ENCODE data around the gene PPP4R3A. TPM values are rescaled to one million over a fixed set of nuclear protein-coding genes. Genes with fewer than 3 reads are reported as not detected.

Gene PPP4R3A
- total and polyA plus RNA-seq, 10 of the 15 experiments (the other 5 are each of a cell fraction or from before 2014, with no cell fraction given): 19.4 to 97.8 (median 62.9) TPM

DNA sequence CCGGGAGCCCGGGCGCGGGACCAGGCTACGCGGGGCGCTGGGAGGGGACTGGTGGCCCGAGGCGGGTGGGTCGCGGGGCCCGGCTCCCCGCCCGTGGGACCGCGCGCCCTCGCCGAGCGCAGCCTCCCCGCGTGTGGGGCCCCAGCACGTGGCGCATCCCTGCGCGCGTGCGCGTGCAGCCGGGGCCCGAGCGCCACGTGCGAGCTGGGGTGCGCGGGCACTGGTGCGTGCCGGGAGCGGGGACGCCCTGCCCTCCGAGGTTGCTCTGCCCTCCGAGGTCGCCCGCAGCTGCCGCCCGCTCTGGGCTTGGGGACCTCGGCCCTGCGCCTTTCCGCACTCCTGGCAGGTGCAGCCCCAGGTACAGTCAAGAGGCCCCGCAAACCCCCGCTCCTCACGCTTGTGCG lies 92.1 kb downstream of the PPP4R3A start (continued):
- TF ChIP-seq SMC3 (IDR thresholded peaks at IDR 0.05; ENCODE audit: borderline replicate concordance, low read length): no peak
- no peak for TF ChIP-seq PAX8 (IDR thresholded peaks at IDR 0.05)
- peak; percentile 53; the same call in 1 of the 2 replicates for TF ChIP-seq ZSCAN29 (IDR thresholded peaks at IDR 0.05)
- TF ChIP-seq, protein P1, sequence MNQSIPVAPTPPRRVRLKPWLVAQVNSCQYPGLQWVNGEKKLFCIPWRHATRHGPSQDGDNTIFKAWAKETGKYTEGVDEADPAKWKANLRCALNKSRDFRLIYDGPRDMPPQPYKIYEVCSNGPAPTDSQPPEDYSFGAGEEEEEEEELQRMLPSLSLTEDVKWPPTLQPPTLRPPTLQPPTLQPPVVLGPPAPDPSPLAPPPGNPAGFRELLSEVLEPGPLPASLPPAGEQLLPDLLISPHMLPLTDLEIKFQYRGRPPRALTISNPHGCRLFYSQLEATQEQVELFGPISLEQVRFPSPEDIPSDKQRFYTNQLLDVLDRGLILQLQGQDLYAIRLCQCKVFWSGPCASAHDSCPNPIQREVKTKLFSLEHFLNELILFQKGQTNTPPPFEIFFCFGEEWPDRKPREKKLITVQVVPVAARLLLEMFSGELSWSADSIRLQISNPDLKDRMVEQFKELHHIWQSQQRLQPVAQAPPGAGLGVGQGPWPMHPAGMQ (IDR thresholded peaks at IDR 0.05; ENCODE audit: borderline replicate concordance): no peak
- TF ChIP-seq SUZ12 (IDR thresholded peaks at IDR 0.05; ENCODE audit: unreplicated experiment): no peak
- no peak for TF ChIP-seq GABPA (IDR thresholded peaks at IDR 0.05; ENCODE audit: low read depth)
- TF ChIP-seq, protein P2, sequence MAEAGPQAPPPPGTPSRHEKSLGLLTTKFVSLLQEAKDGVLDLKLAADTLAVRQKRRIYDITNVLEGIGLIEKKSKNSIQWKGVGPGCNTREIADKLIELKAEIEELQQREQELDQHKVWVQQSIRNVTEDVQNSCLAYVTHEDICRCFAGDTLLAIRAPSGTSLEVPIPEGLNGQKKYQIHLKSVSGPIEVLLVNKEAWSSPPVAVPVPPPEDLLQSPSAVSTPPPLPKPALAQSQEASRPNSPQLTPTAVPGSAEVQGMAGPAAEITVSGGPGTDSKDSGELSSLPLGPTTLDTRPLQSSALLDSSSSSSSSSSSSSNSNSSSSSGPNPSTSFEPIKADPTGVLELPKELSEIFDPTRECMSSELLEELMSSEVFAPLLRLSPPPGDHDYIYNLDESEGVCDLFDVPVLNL (IDR thresholded peaks at IDR 0.05; ENCODE audit: low read depth, low read length): no peak
- TF ChIP-seq, protein P3, sequence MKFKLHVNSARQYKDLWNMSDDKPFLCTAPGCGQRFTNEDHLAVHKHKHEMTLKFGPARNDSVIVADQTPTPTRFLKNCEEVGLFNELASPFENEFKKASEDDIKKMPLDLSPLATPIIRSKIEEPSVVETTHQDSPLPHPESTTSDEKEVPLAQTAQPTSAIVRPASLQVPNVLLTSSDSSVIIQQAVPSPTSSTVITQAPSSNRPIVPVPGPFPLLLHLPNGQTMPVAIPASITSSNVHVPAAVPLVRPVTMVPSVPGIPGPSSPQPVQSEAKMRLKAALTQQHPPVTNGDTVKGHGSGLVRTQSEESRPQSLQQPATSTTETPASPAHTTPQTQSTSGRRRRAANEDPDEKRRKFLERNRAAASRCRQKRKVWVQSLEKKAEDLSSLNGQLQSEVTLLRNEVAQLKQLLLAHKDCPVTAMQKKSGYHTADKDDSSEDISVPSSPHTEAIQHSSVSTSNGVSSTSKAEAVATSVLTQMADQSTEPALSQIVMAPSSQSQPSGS (IDR thresholded peaks at IDR 0.05; ENCODE audit: low read length): no peak
- no peak for TF ChIP-seq BRCA1 (IDR thresholded peaks at IDR 0.05; ENCODE audit: low read depth, low read length)
- TF ChIP-seq SMARCA5 (IDR thresholded peaks at IDR 0.05): 0 out of 2 replicates have a peak, but pooled peaks have one; percentile 39
- TF ChIP-seq ZBED1 (IDR thresholded peaks at IDR 0.05; ENCODE audit: borderline replicate concordance): no peak
- TF ChIP-seq EP300 (IDR thresholded peaks at IDR 0.05; ENCODE audit: borderline replicate concordance in 1 of 2, control insufficient read depth in 1 of 2, low read depth in 2 of 2, low read length in 2 of 2): no peak
- TF ChIP-seq, protein P4, sequence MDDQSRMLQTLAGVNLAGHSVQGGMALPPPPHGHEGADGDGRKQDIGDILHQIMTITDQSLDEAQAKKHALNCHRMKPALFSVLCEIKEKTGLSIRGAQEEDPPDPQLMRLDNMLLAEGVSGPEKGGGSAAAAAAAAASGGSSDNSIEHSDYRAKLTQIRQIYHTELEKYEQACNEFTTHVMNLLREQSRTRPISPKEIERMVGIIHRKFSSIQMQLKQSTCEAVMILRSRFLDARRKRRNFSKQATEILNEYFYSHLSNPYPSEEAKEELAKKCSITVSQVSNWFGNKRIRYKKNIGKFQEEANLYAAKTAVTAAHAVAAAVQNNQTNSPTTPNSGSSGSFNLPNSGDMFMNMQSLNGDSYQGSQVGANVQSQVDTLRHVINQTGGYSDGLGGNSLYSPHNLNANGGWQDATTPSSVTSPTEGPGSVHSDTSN (IDR thresholded peaks at IDR 0.05; ENCODE audit: insufficient replicate concordance, low read depth, low read length): no peak
- no peak for TF ChIP-seq CREM (IDR thresholded peaks at IDR 0.05; ENCODE audit: low read depth)
- no peak for TF ChIP-seq BCL11A (IDR thresholded peaks at IDR 0.05; ENCODE audit: low read depth, low read length)
- TF ChIP-seq, protein P5, sequence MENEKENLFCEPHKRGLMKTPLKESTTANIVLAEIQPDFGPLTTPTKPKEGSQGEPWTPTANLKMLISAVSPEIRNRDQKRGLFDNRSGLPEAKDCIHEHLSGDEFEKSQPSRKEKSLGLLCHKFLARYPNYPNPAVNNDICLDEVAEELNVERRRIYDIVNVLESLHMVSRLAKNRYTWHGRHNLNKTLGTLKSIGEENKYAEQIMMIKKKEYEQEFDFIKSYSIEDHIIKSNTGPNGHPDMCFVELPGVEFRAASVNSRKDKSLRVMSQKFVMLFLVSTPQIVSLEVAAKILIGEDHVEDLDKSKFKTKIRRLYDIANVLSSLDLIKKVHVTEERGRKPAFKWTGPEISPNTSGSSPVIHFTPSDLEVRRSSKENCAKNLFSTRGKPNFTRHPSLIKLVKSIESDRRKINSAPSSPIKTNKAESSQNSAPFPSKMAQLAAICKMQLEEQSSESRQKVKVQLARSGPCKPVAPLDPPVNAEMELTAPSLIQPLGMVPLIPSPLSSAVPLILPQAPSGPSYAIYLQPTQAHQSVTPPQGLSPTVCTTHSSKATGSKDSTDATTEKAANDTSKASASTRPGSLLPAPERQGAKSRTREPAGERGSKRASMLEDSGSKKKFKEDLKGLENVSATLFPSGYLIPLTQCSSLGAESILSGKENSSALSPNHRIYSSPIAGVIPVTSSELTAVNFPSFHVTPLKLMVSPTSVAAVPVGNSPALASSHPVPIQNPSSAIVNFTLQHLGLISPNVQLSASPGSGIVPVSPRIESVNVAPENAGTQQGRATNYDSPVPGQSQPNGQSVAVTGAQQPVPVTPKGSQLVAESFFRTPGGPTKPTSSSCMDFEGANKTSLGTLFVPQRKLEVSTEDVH (IDR thresholded peaks at IDR 0.05; ENCODE audit: low read depth, partially characterized antibody): no peak
- peak; percentile 80 for TF ChIP-seq GATAD2B (conservative IDR thresholded peaks at IDR 0.05; ENCODE audit: low read depth)
- TF ChIP-seq CEBPB (IDR thresholded peaks at IDR 0.05; ENCODE audit: borderline replicate concordance in 1 of 2, low read depth in 2 of 2, low read length in 2 of 2): no peak
- TF ChIP-seq, protein P6, sequence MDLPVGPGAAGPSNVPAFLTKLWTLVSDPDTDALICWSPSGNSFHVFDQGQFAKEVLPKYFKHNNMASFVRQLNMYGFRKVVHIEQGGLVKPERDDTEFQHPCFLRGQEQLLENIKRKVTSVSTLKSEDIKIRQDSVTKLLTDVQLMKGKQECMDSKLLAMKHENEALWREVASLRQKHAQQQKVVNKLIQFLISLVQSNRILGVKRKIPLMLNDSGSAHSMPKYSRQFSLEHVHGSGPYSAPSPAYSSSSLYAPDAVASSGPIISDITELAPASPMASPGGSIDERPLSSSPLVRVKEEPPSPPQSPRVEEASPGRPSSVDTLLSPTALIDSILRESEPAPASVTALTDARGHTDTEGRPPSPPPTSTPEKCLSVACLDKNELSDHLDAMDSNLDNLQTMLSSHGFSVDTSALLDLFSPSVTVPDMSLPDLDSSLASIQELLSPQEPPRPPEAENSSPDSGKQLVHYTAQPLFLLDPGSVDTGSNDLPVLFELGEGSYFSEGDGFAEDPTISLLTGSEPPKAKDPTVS (IDR thresholded peaks at IDR 0.05; ENCODE audit: low read depth, low read length): no peak
- no peak for TF ChIP-seq ZNF622 (IDR thresholded peaks at IDR 0.05)

Data from GM12878 (cell line).